Measurements from ENCODE around the gene MRPL16.

DNA sequence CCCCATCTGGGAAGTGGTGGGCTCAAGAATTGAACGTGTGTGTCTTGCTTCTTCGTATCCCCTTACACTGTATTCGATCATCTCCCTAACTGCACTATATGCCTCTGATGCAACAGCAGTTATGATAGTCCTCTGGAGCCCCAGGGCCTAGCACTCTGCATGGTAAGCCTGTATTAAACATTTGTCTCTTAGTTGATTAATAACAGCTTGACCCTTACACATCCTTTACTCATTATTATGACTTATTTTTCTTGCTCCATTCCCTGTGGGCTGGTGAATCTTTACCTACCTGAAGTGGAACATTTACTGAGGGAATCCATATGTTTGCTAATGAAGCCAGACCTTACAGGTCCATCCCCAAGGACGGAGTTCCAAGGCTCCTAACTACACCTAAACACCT lies 49.8 kb downstream of the MRPL16 start:
- no peak for TF ChIP-seq CTCF (IDR thresholded peaks at IDR 0.05; ENCODE audit: low read depth, low read length, missing input control)
- no peak for TF ChIP-seq FOXA1 (IDR thresholded peaks at IDR 0.05)

All from liver (tissue), 2 donors.